Stimulated activated CD8-positive, alpha-beta memory T cell treated with anti-CD3 and anti-CD28 coated beads, Interleukin-12 subunit alpha, Interleukin-12 subunit beta, amount 100 ng/mL, for 24 hours (primary cell): ENCODE measurements around the gene ZSWIM3.
A peak's percentile ranks its signal among the peaks of the same experiment; 100 is the strongest.
"Not testable (repeated sequence)": the region's sequence is repeated elsewhere in the genome, so short reads cannot be mapped to it uniquely, and the experiment has no call there.

Experiments used
- DNase-seq: peaks from one replicate; pipeline ENCODE4 v3.0.0-alpha.2; 2020; ENCODE audit errors: extremely low read depth

The ZSWIM3 gene

DNA sequence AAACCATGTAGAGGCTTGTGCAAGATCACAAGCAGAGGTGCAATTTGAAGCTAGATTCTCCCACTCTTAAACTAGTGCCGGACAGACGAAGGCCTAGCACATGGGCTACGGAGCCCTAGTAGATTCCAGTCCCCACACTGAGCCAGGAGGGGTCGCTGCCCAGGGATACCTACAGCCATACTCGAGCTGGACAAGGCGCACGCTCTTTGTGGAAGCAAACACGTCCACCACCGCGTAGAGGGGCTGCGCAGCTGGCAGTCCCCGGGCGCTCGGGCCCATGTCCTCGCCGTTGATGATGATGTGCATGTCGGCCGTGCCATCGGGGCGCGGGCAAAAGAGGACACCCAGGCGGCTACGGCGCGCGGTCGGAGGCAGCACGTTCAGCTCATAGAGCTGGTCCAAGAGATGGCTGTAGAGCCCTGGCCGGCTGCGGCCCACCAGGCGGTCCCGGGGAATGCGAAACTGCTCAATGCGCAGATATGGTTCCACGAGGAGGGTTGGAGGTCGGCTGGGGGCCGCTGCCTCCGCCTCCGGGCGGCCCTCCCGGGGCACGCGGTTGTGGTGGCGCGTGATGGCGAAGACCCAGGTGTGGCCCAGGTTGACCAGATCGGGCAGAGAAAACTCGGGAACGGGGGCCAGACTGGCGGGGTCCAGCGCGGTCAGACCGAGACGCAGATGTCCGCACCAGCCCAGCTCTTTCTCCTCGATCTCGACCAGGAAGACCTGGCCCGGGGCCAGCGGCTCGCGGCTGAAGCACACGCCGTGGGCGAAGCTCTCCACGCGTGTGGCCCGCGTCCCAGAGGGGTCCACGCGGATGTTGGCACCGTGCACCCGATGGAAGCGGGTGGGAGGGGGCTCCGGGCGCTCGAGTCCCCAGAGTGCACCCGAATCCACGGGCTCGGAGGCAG, 32.9 kb downstream of the ZSWIM3 start:
- DNase-seq, result no peak

DNA sequence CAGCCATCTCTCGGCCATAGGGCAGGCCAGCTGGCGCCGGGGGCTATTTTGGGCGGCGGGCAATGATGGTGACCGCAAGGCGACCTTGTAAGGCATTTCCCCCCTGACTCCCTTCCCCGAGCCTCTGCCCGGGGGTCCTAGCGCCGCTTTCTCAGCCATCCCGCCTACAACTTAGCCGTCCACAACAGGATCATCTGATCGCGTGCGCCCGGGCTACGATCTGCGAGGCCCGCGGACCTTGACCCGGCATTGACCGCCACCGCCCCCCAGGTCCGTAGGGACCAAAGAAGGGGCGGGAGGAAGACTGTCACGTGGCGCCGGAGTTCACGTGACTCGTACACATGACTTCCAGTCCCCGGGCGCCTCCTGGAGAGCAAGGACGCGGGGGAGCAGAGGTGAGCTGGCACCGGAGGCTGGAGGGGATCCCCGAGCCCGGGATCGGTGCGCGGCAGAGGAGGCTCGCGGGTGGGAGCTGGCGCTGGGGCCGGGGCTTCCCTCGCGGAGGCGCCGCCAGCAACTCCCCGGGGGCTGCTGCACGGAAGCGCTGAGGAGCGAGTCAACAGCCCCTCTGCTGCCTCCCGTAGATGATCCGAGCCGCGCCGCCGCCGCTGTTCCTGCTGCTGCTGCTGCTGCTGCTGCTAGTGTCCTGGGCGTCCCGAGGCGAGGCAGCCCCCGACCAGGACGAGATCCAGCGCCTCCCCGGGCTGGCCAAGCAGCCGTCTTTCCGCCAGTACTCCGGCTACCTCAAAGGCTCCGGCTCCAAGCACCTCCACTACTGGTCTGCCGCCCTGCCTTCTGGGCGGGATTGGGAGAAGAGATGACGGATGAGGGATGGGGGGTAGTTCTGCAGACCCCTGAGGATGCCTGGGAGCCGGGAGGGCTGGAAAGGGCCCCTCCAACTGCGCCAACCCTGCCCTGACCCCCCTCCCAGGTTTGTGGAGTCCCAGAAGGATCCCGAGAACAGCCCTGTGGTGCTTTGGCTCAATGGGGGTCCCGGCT, 33.9 kb downstream of the ZSWIM3 start, which contains the start of the genes CTSA and NEURL2:
Gene CTSA (plus strand): TSS at position 351 of the 999 bp plus-strand sequence. CDS start 234 bp downstream, at position 585.
Gene NEURL2 (minus strand): TSS at position 224 of the 999 bp plus-strand sequence. CDS start 217 bp downstream, at position 7.
- DNase-seq, result peak; percentile 72

DNA sequence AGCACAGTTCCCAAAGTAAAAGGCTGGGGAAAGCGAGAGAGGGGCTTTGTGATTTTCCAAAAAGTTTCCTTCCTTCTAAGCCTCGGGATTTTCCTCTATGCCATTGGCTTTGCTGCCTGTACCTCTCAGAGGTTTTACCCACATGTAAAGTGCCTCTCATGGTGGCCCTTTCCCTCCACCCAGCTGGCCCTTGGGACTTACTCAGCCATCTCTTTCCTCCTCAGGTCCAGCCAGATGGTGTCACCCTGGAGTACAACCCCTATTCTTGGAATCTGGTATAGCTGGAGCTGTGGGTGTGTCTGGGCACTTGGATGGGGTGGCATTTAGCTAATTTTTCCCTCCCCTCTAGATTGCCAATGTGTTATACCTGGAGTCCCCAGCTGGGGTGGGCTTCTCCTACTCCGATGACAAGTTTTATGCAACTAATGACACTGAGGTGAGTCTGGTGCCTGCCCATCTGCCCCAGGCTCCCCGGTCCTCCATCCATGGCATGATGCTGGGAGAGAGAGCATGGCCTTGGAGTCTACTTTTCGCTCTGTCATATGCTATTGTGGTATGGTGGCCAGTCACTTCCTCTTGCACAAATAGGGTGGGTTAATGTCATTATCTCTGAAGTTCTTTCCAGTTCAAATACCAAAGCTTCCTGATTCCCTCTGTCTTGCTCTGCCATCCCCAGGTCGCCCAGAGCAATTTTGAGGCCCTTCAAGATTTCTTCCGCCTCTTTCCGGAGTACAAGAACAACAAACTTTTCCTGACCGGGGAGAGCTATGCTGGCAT, 34.8 kb downstream of the ZSWIM3 start:
- no peak for DNase-seq

DNA sequence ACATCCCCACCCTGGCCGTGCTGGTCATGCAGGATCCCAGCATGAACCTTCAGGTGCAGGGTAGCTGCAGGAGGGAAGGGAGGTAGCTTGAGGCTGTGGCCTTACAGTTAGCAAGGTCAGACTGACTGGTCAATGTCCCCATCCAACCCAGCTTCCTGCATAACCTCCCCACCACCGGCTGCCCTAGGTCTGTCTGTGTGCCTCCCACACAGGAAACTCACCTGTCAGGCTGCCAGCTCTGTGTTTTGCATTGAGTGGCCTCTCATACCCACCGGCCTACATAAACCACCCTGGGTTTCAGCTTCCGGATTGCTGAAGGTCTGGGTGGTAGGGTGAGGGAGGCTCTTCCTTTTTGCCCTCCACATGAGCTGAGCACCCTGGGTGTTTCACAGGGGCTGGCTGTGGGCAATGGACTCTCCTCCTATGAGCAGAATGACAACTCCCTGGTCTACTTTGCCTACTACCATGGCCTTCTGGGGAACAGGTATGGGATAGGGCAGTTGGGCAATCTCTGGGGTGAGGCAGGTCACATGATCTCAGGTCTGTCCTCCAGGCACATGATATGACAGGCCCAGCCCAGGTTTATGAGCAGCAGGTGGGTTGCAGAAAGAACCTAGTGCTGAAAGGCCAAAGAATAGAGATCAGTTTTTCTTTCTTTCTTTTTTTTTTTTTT, 35.5 kb downstream of the ZSWIM3 start:
- no peak for DNase-seq

DNA sequence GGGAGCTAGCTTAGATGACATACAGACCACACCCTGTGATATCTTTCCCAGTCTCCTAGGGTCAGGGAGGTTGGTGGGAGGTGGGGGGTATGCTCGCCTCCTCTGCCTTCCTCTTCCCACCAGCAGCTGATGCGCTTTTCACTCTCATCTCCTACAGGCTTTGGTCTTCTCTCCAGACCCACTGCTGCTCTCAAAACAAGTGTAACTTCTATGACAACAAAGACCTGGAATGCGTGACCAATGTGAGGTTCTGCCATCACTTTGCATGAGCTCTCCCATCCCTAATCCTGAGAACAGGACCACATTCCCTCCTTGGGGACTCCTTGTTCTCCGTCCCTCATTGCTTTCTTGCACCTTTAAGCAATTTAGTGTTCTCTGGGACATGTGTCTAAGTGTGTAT, 36.4 kb downstream of the ZSWIM3 start:
- no peak for DNase-seq

DNA sequence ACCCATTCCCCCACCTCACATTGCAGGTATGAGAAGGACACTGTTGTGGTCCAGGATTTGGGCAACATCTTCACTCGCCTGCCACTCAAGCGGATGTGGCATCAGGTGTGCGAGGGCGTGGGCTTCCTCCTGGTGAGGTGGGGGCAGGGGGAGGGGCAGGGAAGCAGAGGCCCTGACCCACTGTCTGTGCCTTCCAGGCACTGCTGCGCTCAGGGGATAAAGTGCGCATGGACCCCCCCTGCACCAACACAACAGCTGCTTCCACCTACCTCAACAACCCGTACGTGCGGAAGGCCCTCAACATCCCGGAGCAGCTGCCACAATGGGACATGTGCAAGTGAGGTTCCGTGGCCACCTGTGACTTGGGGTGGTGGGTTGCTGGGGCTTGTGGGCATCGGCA, 37.4 kb downstream of the ZSWIM3 start:
- no peak for DNase-seq

DNA sequence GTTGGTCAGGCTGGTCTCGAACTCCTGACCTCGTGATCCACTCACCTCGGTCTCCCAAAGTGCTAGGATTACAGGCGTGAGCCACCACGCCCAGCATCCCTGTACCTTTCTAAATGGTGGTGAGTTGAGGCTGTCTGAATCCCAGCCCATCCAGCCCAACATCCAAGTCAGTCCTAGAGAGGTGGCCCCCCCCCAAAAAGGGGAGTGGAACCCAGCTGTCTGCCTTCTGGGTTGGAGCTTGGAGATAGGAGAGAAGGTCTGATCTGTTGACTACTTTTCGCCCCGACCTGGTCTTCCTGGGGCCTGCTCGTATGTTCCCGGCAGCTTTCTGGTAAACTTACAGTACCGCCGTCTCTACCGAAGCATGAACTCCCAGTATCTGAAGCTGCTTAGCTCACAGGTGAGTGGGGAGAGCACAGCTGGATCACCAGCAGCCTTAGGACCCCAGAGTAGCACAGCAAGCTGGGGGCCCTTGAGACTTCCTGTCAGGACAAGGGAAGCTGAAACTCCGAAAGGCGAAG, 39.3 kb downstream of the ZSWIM3 start:
- no peak for DNase-seq

DNA sequence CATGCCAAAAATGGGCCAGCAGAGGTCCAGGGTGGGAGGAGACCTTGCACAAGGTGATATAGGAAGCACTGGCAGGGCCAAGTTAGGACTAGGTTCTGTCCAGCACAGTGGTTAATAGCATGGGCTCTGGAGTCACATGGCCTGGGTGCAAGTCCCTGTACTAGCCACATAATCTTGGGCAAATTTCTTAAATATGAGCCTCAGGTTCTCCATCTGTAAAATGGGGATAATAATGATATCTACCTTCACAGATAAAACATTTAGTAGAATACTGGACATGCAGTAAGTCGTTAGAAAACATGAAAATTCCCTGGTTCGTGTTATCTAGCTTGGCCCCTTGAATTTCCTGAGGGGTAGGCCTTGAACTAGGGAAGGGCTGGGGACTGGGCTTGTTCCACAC, 39.9 kb downstream of the ZSWIM3 start:
- no peak for DNase-seq

DNA sequence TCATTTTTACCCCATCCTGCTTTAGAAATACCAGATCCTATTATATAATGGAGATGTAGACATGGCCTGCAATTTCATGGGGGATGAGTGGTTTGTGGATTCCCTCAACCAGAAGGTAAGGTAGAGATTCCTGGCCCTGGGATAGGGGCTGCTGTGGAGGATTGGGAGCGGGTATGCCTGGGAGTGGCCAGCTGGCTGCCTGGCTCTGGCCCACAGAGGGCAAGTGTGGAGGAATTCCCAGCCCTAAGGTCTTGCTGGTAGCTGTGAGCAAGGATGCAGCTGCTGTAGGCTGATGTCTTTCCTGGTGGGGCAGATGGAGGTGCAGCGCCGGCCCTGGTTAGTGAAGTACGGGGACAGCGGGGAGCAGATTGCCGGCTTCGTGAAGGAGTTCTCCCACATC, 40.3 kb downstream of the ZSWIM3 start:
- DNase-seq, result no peak

DNA sequence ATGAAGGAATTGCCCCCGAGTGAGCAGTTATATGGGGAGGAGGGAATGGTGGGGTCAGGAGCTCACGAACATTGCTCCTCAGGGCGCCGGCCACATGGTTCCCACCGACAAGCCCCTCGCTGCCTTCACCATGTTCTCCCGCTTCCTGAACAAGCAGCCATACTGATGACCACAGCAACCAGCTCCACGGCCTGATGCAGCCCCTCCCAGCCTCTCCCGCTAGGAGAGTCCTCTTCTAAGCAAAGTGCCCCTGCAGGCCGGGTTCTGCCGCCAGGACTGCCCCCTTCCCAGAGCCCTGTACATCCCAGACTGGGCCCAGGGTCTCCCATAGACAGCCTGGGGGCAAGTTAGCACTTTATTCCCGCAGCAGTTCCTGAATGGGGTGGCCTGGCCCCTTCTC, 40.9 kb downstream of the ZSWIM3 start:
- DNase-seq, result no peak

DNA sequence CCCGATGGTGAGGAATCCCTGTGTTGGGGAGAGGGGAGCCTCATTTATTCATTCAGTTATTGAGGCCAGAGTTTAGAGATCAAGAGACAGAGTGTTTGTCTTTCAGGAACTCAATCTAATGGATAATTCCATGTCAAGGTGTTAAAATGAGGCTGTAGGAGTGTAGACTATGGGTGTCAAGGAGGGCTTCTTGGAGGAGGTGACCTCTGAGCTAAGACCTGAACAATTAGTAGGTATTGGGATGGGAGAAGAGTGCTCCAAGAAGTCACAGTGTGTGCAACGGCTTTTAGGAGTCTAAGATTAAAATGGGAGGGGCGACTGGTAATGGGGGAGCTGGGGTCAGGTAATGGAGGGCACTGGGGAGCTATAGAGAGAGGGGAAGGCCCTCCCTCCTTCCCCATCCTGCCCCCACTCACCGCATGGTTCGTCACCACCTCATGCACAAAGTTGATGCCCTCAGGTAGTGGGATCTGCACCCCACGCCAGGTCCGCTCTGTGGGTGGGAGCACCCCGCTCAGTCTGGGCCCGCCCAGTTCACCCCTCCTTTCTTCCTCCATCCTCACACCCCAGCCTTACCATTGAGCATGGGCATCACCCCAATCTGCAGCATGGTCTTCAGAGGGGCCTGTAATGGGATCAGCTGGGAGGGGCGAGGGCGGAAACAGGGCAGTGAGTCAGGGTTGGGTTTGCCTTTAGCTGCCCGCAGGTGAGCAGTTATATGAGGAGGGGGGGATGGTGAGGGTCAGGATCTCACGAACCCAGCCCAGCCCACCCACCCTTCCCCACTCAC, 41.8 kb downstream of the ZSWIM3 start:
- DNase-seq, result no peak

DNA sequence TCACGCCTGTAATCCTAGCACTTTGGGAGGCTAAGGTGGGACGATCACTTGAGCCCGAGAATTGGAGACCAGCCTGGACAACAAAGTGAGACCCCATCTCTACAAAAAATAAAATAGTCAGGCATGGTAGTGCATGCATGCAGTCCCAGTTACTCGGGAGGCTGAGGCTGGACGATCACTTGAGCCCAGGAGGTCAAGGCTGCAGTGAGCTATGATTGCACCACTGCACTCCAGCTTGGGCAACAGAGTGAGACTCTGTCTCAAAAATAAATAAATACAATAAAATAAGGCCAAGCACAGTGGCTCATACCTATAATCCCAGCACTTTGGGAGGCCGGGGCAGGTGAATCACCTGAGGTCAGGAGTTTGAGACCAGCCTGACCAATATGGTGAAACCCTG, 43.9 kb downstream of the ZSWIM3 start:
- DNase-seq, result not testable (repeated sequence)

DNA sequence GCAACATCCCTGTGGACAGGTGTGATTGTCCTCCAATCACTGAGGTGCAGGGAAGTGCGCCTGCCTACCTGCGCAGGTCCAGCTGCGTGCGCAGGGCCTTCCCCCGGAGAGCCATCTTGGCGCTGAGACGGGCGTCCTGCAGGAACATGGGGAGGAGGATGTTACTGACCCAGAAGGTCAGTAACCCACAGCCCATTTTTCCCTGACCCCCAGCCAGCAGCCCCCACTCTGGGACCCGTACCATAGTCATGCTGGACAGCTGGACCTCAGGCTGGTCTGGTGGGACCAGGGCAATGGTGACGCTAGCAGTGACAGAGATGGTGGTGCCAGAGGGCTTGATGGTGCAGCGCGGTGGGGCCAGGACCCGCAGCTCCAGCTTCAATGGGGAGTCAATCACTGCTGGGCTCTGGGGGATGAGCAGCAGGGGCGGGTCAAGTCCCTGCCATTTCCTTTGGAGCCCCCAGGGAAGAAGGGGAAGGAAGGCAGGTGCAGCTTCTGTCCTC, 44.8 kb downstream of the ZSWIM3 start:
- no peak for DNase-seq

DNA sequence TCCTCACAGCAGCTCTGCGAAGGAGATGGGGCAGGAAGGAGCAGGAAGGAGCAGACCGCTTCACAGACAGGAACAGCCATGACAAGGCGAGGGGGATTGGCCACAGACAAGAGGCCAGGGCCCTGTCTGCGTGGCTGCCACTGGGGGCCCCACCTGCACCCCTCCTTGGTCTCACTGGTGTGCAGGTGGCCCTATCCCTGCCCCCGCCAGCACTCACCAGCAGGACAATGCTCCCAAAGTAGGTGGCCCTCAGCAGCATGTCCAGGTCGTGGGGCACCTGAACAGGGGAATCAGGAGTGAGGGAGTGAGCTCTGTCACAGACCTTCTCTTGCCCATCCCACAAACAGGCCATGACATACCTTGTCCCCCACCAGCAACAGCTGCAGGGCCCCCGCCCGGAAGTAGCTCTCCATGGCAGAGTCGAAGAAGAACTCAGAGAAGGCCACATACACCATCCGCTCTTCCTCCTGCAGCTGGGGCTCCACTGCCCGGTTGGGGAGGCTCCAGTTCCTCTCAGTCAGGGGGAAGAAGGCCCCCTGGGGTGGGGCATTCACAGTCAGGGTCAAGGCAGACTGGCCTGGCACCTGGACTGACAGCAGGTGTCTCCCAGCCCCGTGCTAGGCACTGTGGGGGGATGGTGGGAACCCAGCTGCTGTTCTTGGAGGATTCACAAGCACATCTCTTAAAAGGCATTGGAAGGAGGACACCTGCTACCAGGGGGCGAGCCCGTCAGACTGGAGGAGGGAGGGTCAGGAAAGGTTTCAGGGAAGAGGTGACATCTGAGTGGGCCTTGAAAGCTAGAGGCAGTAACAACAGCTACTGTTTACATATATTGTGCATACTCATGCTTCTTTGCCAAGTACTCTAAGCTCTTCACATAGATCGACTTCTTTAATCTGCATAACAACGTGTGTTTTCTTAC, 47.4 kb downstream of the ZSWIM3 start:
- no peak for DNase-seq

DNA sequence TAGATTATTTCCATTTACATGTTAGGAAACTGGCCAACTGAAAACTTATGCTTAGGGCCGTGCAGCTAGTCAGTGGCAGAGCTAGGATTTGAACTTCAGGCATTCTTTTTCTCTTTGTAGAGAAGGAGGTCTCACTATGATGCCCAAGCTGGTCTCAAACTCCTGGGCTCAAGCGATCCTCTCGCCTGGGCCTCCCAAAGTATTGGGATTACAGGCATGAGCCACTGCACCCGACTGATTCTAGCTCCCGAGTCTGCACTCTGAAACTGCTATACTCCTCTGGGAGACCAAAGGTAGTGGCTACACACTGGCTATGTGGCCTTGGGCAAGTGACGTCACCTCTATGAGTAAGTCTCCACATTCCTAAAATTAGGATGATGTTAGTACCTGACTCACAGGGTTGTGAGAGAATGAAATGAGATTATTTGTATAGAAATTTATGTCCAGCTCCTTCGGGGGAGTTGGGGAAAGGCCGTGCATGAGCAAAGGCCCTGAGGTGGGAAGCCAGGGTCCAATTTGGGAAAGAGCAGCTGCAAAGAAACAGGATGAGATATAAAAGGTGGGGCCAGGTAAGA, 48.2 kb downstream of the ZSWIM3 start:
- no peak for DNase-seq

DNA sequence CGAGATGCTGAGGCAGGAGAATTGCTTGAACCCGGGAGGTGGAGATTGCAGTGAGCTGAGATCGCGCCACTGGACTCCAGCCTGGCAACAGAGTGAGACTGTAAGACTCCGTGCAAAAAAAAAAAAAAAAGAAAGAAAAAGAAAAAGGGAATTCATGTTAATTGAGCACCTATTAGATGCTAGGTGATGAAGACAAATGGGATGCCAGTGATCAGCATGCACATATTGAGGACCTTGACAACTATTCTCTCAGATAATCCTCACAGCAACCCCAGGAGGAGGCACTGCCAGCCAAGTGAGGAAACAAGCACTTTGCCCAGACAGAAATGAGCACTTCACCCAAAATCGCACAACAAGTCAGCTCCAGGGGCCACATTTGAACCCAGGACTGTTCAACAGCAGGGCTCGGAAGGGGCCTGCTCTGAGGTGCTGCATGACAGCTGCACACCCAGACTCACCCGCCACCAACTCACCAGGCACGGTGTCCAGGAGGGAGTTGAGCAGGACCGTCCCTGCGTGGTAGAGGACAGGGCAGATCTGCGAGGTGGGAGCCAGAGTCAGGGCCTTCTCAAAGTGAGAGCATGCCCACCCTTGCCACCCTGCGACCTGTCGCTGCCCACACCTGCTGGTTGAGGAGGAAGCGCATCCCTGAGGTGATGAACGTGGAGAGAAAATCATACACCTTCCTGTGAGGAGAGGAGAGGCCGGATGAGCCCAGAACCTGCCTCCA, 50.0 kb downstream of the ZSWIM3 start:
- no peak for DNase-seq

DNA sequence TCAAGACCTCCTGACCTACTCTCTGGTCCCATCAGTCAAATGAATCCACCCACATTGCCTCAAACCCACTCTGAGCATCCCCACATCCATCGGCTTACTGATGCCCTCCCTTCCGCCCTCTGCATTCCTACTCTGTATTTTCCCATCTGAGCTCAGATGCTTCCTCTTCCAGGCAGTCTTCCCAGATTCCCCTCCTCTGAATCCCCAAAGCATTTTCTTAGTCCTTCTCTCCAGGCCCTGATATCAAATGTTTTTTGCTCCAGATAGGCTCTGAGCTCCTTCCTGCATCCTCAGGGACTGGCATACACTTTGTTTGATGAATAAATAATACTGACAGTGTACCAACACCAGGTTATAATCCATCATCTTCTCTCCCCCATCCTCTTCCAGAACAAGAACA, 50.7 kb downstream of the ZSWIM3 start:
- no peak for DNase-seq
